GDM1 (cell line): ENCODE data around the gene NCF2.

ENCODE experiments used
- DNase-seq: peaks from one replicate; lab custom pipeline; 2025; lab: John Stamatoyannopoulos, UW

NCF2 gene

GRCh38 chr1:183612407-183612806 lies 22.1 kb upstream of the NCF2 start:
- DNase-seq: no peak

- no peak for DNase-seq
Measured at GRCh38 chr1:183611021-183611420, 20.8 kb upstream of the NCF2 start.

- no peak for DNase-seq
Measured at GRCh38 chr1:183609759-183610452, 19.6 kb upstream of the NCF2 start.

- peak; percentile 53 for DNase-seq
Measured at GRCh38 chr1:183609313-183609712, 19.1 kb upstream of the NCF2 start.

- DNase-seq: no peak
Measured at GRCh38 chr1:183607322-183607980, 17.2 kb upstream of the NCF2 start.

GRCh38 chr1:183605904-183606303 lies 15.6 kb upstream of the NCF2 start:
- no peak for DNase-seq

GRCh38 chr1:183604815-183605214 lies 14.6 kb upstream of the NCF2 start:
- no peak for DNase-seq

GRCh38 chr1:183604038-183604808 lies 14.0 kb upstream of the NCF2 start:
- DNase-seq: no peak

- DNase-seq: no peak
Measured at GRCh38 chr1:183602510-183602909, 12.3 kb upstream of the NCF2 start.

- DNase-seq: no peak
Measured at GRCh38 chr1:183600634-183601033, 10.4 kb upstream of the NCF2 start.

GRCh38 chr1:183600136-183600535 lies 9.9 kb upstream of the NCF2 start:
- DNase-seq: no peak

- no peak for DNase-seq
Measured at GRCh38 chr1:183598386-183598785, 8.1 kb upstream of the NCF2 start.

GRCh38 chr1:183597656-183598347 lies 7.5 kb upstream of the NCF2 start:
- DNase-seq: no peak

- no peak for DNase-seq
Measured at GRCh38 chr1:183596500-183596899, 6.2 kb upstream of the NCF2 start.

GRCh38 chr1:183595537-183595936 lies 5.3 kb upstream of the NCF2 start:
- no peak for DNase-seq

GRCh38 chr1:183593356-183593755 lies 3.1 kb upstream of the NCF2 start:
- DNase-seq: peak; percentile 24

GRCh38 chr1:183592733-183593132 lies 2.5 kb upstream of the NCF2 start:
- DNase-seq: no peak

GRCh38 chr1:183589874-183590243 lies 400 bp downstream of the NCF2 start:
- no peak for DNase-seq

GRCh38 chr1:183589384-183589783 lies 875 bp downstream of the NCF2 start:
- no peak for DNase-seq

- DNase-seq: no peak
Measured at GRCh38 chr1:183588827-183589226, 1.4 kb downstream of the NCF2 start.

- DNase-seq: no peak
Measured at GRCh38 chr1:183586926-183587325, 3.3 kb downstream of the NCF2 start.

- no peak for DNase-seq
Measured at GRCh38 chr1:183586455-183586854, 3.8 kb downstream of the NCF2 start.

- no peak for DNase-seq
Measured at GRCh38 chr1:183585038-183585437, 5.2 kb downstream of the NCF2 start.
